Stimulated activated effector memory CD8-positive, alpha-beta T cell treated with anti-CD3 and anti-CD28 coated beads, Interleukin-12 subunit alpha, Interleukin-12 subunit beta, amount 100 ng/mL, for 72 hours (primary cell): ENCODE results near the gene OR52L1.

Experiments used
- ATAC-seq: fragments of 150-1000 bp; cut with Tn5 transposase; 2 replicates; pipeline ENCODE4 v1.10.0; 2021
- DNase-seq, 2 donors: peaks; one replicate each; pipeline ENCODE4 v3.0.0; 2021 to 2022; ENCODE audit warnings: low spot score in 2 of 2
- H3K27ac Mint-ChIP-seq: one replicate; pipeline ENCODE4 v1.8.0; 2022; ENCODE audit warnings: mild to moderate bottlenecking, mixed read lengths
- H3K36me3 Mint-ChIP-seq: one replicate; pipeline ENCODE4 v1.8.0; 2022; ENCODE audit warnings: mild to moderate bottlenecking, mixed read lengths
- H3K4me1 Mint-ChIP-seq: one replicate; pipeline ENCODE4 v1.8.0; 2022; ENCODE audit warnings: mixed read lengths
- H3K4me3 Mint-ChIP-seq: one replicate; pipeline ENCODE4 v1.8.0; 2022; ENCODE audit warnings: mild to moderate bottlenecking, mixed read lengths
- H3K9me3 Mint-ChIP-seq: one replicate; pipeline ENCODE4 v1.8.0; 2022; ENCODE audit warnings: mixed read lengths

The OR52L1 gene

DNA sequence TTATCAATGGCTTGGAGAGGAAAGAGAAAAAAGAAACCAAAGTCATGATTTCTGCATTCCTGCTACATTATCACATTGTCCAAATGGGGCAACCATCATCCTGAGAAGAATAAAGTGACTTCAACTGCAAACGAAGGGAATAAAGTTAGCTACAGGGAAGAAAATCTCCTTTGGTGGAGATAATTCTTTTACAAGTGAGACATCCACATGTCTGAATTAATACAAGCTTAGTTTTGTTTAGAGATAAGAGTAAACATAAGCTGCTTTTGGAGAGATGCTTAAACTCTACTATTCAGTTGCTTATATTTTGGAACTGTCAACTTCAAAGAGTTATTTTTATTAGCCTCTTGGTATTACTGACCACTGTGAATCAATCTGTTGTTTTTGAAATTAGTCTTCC is at the start of gene OR52L1:
OR52L1 (minus strand) TSS at position 101 of the 400 bp plus-strand sequence; CDS start at position 46, 55 bp downstream.
- Mint-ChIP-seq H3K36me3 (no peaks in the 10 kb centered on the region), H3K4me3 (no peak within 1 kb of the TSS), H3K4me1 (no peaks in the 10 kb centered on the region), H3K27ac (no peak within 1 kb of the TSS), H3K9me3 (no peaks in the 10 kb centered on the region)
- DNase-seq (no peak), ATAC-seq (no peak)

GRCh38 chr11:6030708-6031405 is 44.1 kb upstream of the OR52L1 start, which contains the start of gene OR56A1:
OR56A1 (minus strand) TSS chr11:6030758; CDS start chr11:6027692, 3,066 bp downstream.
- DNase-seq (no peak), ATAC-seq (no peak)
- no peaks in the 10 kb centered on the region for H3K4me1 Mint-ChIP-seq
- no peaks in the 10 kb centered on the region for H3K36me3 Mint-ChIP-seq
- H3K27ac Mint-ChIP-seq = no peak within 1 kb of the TSS
- no peak within 1 kb of the TSS for H3K4me3 Mint-ChIP-seq
- no peaks in the 10 kb centered on the region for H3K9me3 Mint-ChIP-seq

DNA sequence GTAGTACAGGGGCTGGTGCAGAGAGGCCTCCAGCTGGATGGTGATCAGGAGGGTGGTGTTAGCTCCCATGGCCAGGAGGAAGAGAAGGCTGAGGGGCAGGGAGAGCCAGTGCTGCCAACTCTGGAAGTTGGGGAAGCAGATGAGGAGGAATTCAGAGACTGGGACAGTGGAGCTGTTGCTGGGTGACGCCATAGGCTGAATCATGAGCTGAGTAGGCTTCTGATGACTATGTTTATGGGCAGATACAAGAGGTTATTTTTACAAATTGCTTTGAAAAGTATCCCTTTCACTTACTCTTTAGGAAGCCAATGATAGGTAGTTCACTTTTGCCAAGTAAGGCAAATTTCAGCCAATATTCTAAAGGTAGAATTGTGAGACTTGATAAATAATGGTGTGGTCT is 40.7 kb upstream of the OR52L1 start:
- Mint-ChIP-seq H3K36me3 (no peaks in the 10 kb centered on the region), H3K9me3 (no peaks in the 10 kb centered on the region), H3K4me1 (no peaks in the 10 kb centered on the region), H3K27ac (no peak overlapping the region), H3K4me3 (no peak overlapping the region)
- ATAC-seq (no peak), DNase-seq (no peak)

- no peaks in the 10 kb centered on the region for H3K9me3 Mint-ChIP-seq
- no peaks in the 10 kb centered on the region for H3K4me1 Mint-ChIP-seq
- no peak for DNase-seq
- H3K4me3 Mint-ChIP-seq = no peak overlapping the region
- H3K27ac Mint-ChIP-seq = no peak overlapping the region
- H3K36me3 Mint-ChIP-seq = no peaks in the 10 kb centered on the region
- peak; percentile 34 for ATAC-seq
These were observed 38.3 kb upstream of the OR52L1 start for GRCh38 chr11:6025056-6025455.

DNA sequence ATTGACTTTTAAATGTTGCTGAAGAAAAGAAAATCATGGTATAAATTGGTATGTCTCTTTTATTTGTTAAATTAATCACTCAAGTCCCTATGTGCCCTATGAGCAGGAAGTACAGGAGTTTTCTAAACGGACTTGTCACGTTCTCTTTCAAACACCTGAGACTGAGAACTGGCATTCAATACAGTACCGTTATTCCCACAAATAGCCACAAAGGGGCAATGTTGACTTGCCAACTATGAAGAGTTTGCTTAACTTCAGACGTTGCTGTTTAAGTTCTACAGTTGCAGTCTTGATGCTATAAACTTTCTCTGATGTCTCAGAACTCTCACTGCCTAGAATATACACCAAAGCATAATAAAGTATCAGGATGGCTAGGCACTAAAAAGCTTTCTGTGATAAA is 36.2 kb upstream of the OR52L1 start:
- DNase-seq (no peak), ATAC-seq (peak; percentile 77)

DNA sequence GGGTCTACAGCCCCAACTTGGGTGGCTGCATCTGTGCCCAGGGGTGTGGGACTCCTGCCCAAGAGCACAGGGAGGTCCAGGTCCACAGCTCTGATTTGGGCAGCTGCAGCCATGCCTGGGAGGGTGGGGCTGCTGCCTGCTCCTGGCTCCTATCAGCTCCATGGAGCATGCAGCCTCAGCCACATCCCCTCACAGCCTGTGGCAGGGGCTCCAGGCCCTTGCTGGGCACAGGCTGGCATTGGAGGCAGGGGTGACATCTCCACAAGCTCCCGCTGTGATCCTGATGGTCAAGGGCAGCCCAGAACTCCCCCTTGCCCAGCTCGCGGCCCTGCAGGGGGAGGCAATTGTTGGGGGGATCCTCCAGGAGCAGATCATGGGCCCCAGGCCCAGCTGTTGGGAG is 26.3 kb upstream of the OR52L1 start:
- DNase-seq = no peak
- Mint-ChIP-seq H3K9me3 (peaks cover 3% of the 10 kb centered on the region), H3K4me1 (no peaks in the 10 kb centered on the region), H3K36me3 (no peaks in the 10 kb centered on the region), H3K27ac (no peak overlapping the region), H3K4me3 (no peak overlapping the region)
- no peak for ATAC-seq

More for the DNA sequence above, 36.2 kb upstream of the OR52L1 start:
- Mint-ChIP-seq H3K9me3 (no peaks in the 10 kb centered on the region), H3K36me3 (no peaks in the 10 kb centered on the region), H3K4me3 (no peak overlapping the region), H3K4me1 (no peaks in the 10 kb centered on the region), H3K27ac (no peak overlapping the region)

GRCh38 chr11:6012035-6012668 is 25.4 kb upstream of the OR52L1 start:
- no peak overlapping the region for H3K27ac Mint-ChIP-seq
- H3K4me3 Mint-ChIP-seq = no peak overlapping the region
- no peaks in the 10 kb centered on the region for H3K4me1 Mint-ChIP-seq
- ATAC-seq (peak; percentile 45), DNase-seq (no peak)
- H3K36me3 Mint-ChIP-seq = no peaks in the 10 kb centered on the region
- peaks cover 3% of the 10 kb centered on the region for H3K9me3 Mint-ChIP-seq

DNA sequence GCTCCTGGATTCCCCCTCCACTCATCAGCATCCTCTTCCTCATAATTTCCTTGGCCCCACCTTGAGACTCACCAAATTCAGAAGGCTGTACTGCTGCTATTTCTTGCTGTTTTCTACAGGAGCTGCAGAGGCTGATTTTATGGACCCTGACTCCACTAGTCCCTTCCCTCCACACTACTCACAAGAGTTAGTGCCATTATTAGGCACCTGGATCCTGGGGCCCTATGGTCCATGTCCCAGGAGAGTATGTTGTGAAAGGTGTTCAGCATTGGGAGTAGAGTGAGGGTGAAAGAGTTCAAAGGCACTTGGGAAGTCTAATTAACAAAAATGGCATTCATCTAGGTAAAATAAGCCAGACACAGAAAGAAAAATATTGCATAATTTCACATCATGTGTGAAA is 20.1 kb upstream of the OR52L1 start, which contains the start of gene OR56A4:
OR56A4 (minus strand) TSS at position 101 of the 400 bp plus-strand sequence. CDS start 3,954 bp downstream, outside the sequence.
- Mint-ChIP-seq H3K4me1 (no peaks in the 10 kb centered on the region), H3K36me3 (no peaks in the 10 kb centered on the region), H3K27ac (no peak within 1 kb of the TSS)

GRCh38 chr11:6006395-6006794 is 19.6 kb upstream of the OR52L1 start:
- Mint-ChIP-seq H3K4me3 (no peak overlapping the region), H3K9me3 (no peaks in the 10 kb centered on the region), H3K27ac (no peak overlapping the region), H3K36me3 (no peaks in the 10 kb centered on the region), H3K4me1 (no peaks in the 10 kb centered on the region)
- DNase-seq = no peak
- peak; percentile 60 for ATAC-seq

More for the DNA sequence above, 20.1 kb upstream of the OR52L1 start, which contains the start of gene OR56A4:
- ATAC-seq = no peak
- DNase-seq = no peak
- Mint-ChIP-seq H3K9me3 (no peaks in the 10 kb centered on the region), H3K4me3 (no peak within 1 kb of the TSS)

DNA sequence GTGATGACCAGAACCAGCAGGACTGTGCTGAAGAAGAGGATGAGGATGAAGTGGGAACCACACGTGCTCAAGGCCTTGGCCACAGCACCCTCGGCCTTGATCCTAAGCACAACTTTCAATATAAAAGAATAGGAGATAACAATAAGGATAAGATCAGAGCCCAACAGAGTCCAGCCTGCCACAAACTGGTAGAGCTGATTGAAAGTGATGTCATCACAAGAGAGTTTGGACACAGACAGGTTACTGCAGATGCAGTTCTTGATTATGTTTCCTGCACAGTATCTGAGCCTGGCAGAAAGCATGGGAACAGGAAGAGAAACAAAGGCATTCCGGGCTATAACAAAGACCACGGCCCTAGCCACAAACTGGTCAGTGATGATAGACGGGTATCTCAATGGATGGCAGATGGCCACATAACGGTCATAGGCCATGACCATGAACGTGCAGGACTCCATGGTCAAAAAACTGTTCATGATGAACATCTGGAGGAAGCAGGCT is 15.5 kb upstream of the OR52L1 start:
- Mint-ChIP-seq H3K4me3 (no peak overlapping the region), H3K36me3 (no peaks in the 10 kb centered on the region), H3K4me1 (no peaks in the 10 kb centered on the region), H3K9me3 (no peaks in the 10 kb centered on the region), H3K27ac (no peak overlapping the region)
- DNase-seq (no peak), ATAC-seq (no peak)

DNA sequence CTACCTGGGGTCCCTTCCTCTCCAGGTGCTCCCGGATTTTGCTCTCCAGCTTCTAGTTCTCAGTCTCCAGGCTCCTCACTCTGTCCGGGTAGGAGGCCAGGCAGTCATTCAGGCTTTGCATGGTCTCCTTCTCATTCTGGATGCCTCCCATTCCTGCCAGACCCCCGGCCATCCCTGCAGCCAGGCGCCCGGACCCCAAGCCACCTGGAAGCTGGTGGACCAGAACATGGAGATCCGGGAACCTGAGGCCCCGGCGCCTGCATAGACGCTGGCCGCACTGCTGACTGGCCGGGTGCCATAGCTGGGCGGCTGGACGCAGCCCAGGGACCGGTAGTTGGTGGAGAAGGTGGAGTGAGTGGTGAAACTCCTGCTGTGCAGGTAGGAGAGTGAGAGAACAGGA is 8.0 kb upstream of the OR52L1 start:
- ATAC-seq = no peak
- Mint-ChIP-seq H3K36me3 (no peaks in the 10 kb centered on the region), H3K9me3 (no peaks in the 10 kb centered on the region), H3K27ac (no peak overlapping the region), H3K4me3 (no peak overlapping the region), H3K4me1 (no peaks in the 10 kb centered on the region)
- no peak for DNase-seq

DNA sequence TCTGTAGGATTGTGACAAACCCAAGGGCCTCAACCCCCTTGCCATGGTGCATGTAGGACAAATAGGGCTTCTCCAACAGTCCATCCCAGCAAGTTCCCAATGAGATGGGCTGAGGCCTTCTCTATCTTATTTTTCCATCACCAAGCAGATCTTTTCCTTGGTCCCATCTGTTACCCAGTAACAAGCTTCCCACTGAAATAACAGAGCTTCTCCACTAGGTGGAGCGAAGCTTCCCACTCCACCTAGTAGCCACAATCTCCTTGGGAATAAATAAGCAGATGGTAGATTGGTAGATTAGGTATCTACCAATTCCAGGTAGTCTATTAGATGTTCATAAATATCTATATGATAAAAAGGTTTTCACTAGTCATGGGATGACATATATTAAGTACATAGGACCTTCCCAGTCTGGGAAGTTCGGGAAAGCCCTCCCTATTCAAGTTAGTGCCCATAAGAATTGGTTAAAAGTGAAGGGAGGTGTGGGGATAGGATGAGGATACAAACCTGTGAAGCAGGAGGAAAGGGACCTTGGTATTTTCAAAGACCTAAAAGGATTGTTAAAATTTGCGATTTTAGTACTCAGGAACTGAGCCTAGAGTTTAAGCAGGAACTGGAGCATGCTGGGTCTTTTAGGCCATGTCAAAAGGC is 5.9 kb upstream of the OR52L1 start:
- Mint-ChIP-seq H3K36me3 (no peaks in the 10 kb centered on the region), H3K9me3 (no peaks in the 10 kb centered on the region), H3K4me3 (no peak overlapping the region), H3K27ac (no peak overlapping the region), H3K4me1 (no peaks in the 10 kb centered on the region)
- ATAC-seq (no peak), DNase-seq (no peak)

- no peaks in the 10 kb centered on the region for H3K36me3 Mint-ChIP-seq
- no peak for ATAC-seq
- H3K9me3 Mint-ChIP-seq = no peaks in the 10 kb centered on the region
- no peak overlapping the region for H3K4me3 Mint-ChIP-seq
- DNase-seq = no peak
- no peaks in the 10 kb centered on the region for H3K4me1 Mint-ChIP-seq
- no peak overlapping the region for H3K27ac Mint-ChIP-seq
These were observed 5.4 kb upstream of the OR52L1 start for GRCh38 chr11:5992150-5992549.

DNA sequence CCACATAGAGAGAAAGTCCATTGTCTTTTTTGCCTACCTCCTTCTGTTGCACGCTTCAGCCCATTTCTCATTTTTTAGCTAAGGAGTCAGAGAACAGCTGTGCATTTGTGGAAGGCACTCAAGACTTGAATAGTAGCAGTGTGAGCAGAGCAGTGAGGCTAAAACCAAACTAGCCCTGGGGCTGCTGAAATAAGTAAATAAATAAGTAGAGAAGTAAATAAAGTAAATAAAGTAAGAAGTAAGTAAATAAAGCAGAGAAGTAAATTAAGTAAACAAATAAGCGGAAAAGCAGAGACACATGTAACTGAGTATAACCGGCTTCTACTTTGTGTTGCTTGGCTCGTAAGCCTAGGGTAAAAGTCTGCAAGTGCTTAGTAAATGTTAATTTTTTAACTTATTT is 2.4 kb upstream of the OR52L1 start:
- Mint-ChIP-seq H3K4me1 (no peaks in the 10 kb centered on the region), H3K9me3 (no peaks in the 10 kb centered on the region), H3K36me3 (no peaks in the 10 kb centered on the region), H3K4me3 (no peak overlapping the region), H3K27ac (no peak overlapping the region)
- DNase-seq (no peak), ATAC-seq (no peak)

DNA sequence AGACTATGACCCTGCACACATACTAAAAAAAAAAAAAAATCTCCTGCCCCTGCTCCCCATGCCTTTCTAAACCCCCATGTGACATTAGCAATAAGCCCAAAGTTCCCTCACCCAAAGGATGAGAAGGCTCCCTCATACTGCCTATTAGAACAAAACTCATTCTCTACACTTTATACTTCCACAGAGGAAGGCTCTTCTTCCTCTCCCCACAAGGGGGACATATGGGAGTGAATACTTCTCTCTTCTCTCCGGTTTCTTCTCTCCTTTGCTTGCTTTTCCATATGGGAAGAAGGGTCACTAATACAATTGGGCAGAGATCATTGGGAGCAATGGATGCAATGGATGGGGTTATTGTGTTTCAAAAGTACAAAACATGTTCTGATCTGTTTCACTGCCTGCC is 3.3 kb downstream of the OR52L1 start:
- no peak for ATAC-seq
- Mint-ChIP-seq H3K9me3 (peaks cover 7% of the 10 kb centered on the region), H3K27ac (no peak overlapping the region)

More for the DNA sequence above, 3.3 kb downstream of the OR52L1 start:
- Mint-ChIP-seq H3K4me1 (no peaks in the 10 kb centered on the region), H3K4me3 (no peak overlapping the region), H3K36me3 (no peaks in the 10 kb centered on the region)
- no peak for DNase-seq
